ENCODE data around the gene VAX1.
"Not testable (repeated sequence)": the region's sequence is repeated elsewhere in the genome, so short reads cannot be mapped to it uniquely, and the experiment has no call there.

VAX1 gene

DNA sequence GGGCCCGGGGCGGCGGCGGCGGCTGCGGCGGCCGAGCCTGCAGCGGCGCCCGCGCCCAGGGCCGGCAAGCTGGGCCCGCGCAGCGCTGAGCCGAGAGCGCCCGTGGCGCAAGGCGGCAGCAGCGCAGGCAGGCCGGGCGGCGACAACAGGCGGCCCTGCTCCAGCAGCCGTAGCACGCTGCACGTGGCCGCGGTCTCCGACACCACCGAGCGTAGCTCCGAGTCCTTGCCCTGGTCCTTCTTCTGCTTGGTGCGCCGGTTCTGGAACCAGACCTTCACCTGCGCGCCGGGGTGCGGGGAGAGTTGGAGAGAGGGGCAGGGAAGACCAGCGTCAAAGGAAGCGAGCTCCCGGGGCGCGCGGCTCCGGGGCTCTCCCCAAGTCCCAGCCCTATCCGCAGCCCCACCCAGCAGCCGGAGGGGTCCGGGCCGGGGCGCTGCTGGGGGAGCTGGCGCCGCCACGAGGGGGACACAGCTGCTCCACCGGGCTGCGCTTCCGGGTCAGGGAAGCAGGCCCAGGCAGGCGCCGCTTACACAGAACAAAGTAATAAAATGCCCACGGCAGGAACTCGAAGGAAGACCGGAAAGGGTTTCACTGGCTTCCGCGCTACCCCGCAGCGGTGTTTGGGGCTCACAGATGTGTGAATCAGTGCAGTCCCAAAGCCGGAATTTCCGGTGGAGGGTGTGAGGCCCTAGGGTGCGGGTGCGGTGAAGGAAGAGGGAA lies 3.6 kb downstream of the VAX1 start:
- H3K36me3 ChIP-seq (ENCODE audit: control insufficient read depth, insufficient read depth, low read length), result no peaks in the 10 kb centered on the region
- peaks cover 9% of the 10 kb centered on the region for H3K4me1 ChIP-seq (ENCODE audit: control insufficient read depth, insufficient read depth, low read length, poor library complexity, severe bottlenecking)
- H3K27ac ChIP-seq (ENCODE audit: insufficient read depth, low read length, poor library complexity, severe bottlenecking), result no peak overlapping the region
- no peak for DNase-seq
- no peaks in the 10 kb centered on the region for H3K9me3 ChIP-seq (ENCODE audit: control insufficient read depth, low read length)
- H3K27me3 ChIP-seq (replicated peaks; ENCODE audit: control insufficient read depth, insufficient read depth, low read length, poor library complexity, severe bottlenecking), result peaks cover 44% of the 10 kb centered on the region
- no peak overlapping the region for H3K4me3 ChIP-seq (ENCODE audit: insufficient read depth, low read depth, low read length, poor library complexity, severe bottlenecking)

DNA sequence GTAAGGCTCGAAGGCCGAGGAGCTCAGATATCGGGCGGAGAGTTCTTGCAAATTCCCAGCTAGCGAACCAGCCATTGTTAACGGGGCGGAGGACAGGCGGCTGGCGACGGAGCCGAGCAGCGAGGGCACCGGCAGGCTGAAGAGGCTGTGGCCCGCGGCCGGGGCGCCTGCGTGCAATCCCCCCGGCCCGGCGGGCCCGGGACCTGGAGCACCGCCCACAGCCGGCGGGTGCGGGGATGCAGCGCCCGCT lies 4.1 kb downstream of the VAX1 start:
- Histone ChIP-seq H3K36me3 (ENCODE audit: control insufficient read depth, insufficient read depth, low read length) (no peaks in the 10 kb centered on the region), H3K9me3 (ENCODE audit: control insufficient read depth, low read length) (no peaks in the 10 kb centered on the region), H3K4me1 (ENCODE audit: control insufficient read depth, insufficient read depth, low read length, poor library complexity, severe bottlenecking) (peaks cover 9% of the 10 kb centered on the region), H3K27ac (ENCODE audit: insufficient read depth, low read length, poor library complexity, severe bottlenecking) (no peak overlapping the region), H3K27me3 (replicated peaks; ENCODE audit: control insufficient read depth, insufficient read depth, low read length, poor library complexity, severe bottlenecking) (peaks cover 44% of the 10 kb centered on the region), H3K4me3 (ENCODE audit: insufficient read depth, low read depth, low read length, poor library complexity, severe bottlenecking) (no peak overlapping the region)
- no peak for DNase-seq

DNA sequence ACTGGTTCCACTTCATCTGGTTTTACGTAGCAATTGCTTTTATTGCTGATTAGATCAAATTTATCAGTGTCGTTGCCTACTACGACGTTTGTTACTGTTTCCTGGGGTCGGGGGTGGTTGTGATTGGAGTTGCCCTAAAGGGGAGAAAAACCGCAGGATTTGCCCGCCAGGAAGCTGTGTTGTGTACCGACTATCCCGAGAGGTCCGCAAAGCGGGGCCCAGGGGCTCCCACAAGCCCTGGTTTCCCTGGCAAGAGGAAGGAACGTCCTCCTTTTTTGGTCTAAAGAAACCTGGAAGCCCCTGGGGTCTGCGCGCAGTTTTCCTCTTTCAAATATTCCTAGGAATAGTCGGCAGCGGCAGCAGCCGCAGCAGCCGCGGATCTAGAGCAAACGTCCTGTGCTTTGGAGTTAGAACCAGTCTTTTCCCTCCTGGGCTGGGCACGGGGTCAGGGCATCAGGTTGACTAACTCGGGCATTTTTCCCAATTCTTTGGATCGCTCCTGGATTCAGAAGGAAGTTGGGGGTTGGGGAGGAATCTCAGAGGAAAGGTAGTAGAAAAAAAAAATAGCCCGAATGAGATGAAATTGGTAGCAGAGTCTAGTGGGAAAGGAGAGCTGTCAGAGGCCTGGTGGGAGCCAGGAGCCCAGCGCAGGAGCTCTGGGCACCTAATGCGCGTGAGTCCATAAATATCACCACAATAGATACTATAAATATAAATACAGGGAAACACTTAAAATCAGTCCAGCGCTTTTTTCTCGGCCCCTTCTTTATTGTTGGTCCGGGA lies 4.6 kb downstream of the VAX1 start:
- H3K4me3 ChIP-seq (ENCODE audit: insufficient read depth, low read depth, low read length, poor library complexity, severe bottlenecking), result no peak overlapping the region
- no peak for DNase-seq
- peaks cover 41% of the 10 kb centered on the region for H3K27me3 ChIP-seq (replicated peaks; ENCODE audit: control insufficient read depth, insufficient read depth, low read length, poor library complexity, severe bottlenecking)

DNA sequence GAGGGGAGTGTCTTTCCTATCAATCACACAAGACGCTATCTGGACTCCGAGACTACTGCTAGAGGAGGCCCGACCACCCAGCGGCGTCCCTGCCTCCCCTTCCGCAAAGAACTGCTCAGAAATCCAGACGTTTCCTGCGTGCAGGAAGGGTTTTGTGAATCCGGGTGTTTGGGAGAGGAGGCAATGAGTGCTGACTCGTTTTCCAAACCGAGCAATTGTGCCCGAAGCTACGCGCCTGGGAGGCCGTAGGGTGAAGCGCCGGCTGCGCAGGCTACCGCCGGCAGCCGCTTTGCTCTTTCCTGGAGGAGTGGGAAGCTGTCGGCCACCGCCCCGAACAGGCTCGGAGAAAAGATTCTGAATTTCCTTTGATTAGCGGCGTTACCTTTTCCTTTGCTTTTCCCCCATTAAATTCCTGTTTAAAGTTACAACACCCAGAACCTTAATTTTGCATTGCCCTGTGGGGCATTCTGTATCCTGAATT lies 5.3 kb downstream of the VAX1 start:
- H3K27ac ChIP-seq (ENCODE audit: insufficient read depth, low read length, poor library complexity, severe bottlenecking), result no peak overlapping the region
- DNase-seq, result no peak

More for the DNA sequence above, 4.6 kb downstream of the VAX1 start:
- Histone ChIP-seq H3K9me3 (ENCODE audit: control insufficient read depth, low read length) (no peaks in the 10 kb centered on the region), H3K4me1 (ENCODE audit: control insufficient read depth, insufficient read depth, low read length, poor library complexity, severe bottlenecking) (peaks cover 9% of the 10 kb centered on the region), H3K27ac (ENCODE audit: insufficient read depth, low read length, poor library complexity, severe bottlenecking) (no peak overlapping the region), H3K36me3 (ENCODE audit: control insufficient read depth, insufficient read depth, low read length) (no peaks in the 10 kb centered on the region)

DNA sequence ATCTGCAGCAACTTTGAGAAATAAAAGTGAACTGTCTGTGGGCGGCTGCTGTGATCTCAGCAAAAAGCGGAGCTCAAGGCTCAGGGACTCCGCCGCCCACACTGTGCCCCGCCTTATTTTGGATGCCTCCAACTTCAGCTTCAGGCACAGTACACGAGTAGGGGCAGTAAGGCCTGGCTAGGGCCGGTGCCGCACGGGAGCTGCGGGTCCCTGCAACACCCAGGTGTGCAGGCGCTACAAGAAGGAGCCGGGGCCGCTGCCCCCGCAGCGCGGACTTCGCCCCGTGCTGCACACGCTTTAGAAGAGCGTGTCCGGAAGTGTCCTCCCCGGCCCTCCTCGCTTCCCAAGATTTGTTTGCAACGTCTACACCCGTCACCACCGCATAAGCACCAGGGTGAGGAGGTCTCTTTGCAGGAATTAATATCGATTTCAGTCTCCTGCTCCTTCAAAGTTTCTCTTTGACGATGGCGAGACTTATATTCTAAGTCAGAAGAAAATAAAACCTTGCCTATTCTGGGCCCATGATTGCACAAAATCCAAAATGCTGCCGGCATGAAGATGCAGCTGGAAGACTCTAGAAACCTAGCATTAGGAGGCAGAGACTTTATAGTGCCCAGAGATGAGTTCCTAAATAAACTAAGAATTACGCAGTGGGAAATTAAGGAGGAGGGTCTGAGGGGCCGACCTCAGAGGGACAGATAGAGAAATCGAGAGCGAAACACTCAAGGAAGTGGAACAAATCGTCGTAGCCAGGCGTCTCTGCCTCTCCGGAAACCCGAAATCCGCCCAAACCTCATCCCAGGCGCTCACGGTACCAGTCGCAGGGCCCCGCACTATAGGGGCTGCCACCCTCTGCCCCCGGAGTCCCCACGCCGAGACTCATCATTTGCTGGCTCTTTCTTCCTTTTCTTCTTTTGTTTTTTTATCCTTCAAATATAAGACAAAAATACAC lies 6.4 kb downstream of the VAX1 start:
- DNase-seq, result no peak
- Histone ChIP-seq H3K27me3 (replicated peaks; ENCODE audit: control insufficient read depth, insufficient read depth, low read length, poor library complexity, severe bottlenecking) (peaks cover 39% of the 10 kb centered on the region), H3K4me3 (ENCODE audit: insufficient read depth, low read depth, low read length, poor library complexity, severe bottlenecking) (peak overlapping the region; percentile 25), H3K36me3 (ENCODE audit: control insufficient read depth, insufficient read depth, low read length) (no peaks in the 10 kb centered on the region), H3K4me1 (ENCODE audit: control insufficient read depth, insufficient read depth, low read length, poor library complexity, severe bottlenecking) (peaks cover 9% of the 10 kb centered on the region), H3K27ac (ENCODE audit: insufficient read depth, low read length, poor library complexity, severe bottlenecking) (no peak overlapping the region), H3K9me3 (ENCODE audit: control insufficient read depth, low read length) (no peaks in the 10 kb centered on the region)

More for the DNA sequence above, 5.3 kb downstream of the VAX1 start:
- Histone ChIP-seq H3K4me3 (ENCODE audit: insufficient read depth, low read depth, low read length, poor library complexity, severe bottlenecking) (no peak overlapping the region), H3K9me3 (ENCODE audit: control insufficient read depth, low read length) (no peaks in the 10 kb centered on the region), H3K27me3 (replicated peaks; ENCODE audit: control insufficient read depth, insufficient read depth, low read length, poor library complexity, severe bottlenecking) (peaks cover 39% of the 10 kb centered on the region), H3K4me1 (ENCODE audit: control insufficient read depth, insufficient read depth, low read length, poor library complexity, severe bottlenecking) (peaks cover 9% of the 10 kb centered on the region), H3K36me3 (ENCODE audit: control insufficient read depth, insufficient read depth, low read length) (no peaks in the 10 kb centered on the region)

DNA sequence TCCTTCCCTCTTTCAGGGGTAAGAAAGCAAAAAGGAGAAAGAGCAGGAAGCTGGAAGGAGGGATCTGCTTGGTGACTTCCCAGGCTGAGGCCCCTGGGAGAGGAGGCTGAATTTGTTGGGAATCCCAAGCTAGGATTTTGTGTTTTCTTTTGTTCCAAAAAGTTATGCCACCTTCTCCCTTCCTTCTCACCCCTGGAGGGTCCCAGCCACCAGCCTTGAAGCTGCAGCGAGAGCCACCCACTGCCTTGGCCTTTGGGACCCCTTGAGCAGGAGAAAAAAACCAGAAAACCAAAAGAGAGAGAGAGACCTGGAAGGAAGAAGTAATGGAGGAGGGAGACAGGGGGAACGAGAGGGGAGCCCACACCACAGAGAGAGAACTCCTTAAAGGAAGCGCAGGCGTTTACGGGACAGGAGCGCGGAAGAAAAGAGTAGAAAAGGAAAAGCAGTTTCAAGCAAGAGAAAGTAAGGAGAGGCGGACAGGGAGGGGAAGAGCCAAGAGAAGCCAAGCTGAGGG lies 7.2 kb downstream of the VAX1 start:
- Histone ChIP-seq H3K4me3 (ENCODE audit: insufficient read depth, low read depth, low read length, poor library complexity, severe bottlenecking) (no peak overlapping the region), H3K9me3 (ENCODE audit: control insufficient read depth, low read length) (no peaks in the 10 kb centered on the region), H3K36me3 (ENCODE audit: control insufficient read depth, insufficient read depth, low read length) (no peaks in the 10 kb centered on the region), H3K4me1 (ENCODE audit: control insufficient read depth, insufficient read depth, low read length, poor library complexity, severe bottlenecking) (peaks cover 9% of the 10 kb centered on the region), H3K27ac (ENCODE audit: insufficient read depth, low read length, poor library complexity, severe bottlenecking) (no peak overlapping the region), H3K27me3 (replicated peaks; ENCODE audit: control insufficient read depth, insufficient read depth, low read length, poor library complexity, severe bottlenecking) (peaks cover 39% of the 10 kb centered on the region)
- DNase-seq, result no peak

DNA sequence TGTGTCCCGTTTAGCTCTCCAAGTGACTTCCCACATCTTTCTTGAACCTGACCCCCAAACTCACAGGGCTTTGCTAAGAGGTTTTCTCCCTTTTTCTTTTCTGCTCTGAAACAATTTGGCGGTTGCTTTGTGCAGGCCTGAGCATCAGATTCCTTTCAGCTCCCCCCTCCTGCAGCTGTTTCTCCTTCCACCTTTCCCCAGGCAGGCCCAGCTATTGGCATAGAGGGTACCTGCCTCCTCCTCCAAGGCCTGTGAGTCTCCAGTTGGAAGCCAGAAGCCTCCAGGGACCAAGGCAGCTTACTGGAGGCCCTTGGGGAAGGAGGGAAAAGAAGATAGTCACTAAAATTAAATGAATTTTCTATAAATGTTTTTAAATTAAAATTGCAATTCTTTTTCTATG lies 7.7 kb downstream of the VAX1 start:
- Histone ChIP-seq H3K4me3 (ENCODE audit: insufficient read depth, low read depth, low read length, poor library complexity, severe bottlenecking) (no peak overlapping the region), H3K27me3 (replicated peaks; ENCODE audit: control insufficient read depth, insufficient read depth, low read length, poor library complexity, severe bottlenecking) (peaks cover 39% of the 10 kb centered on the region)
- DNase-seq, result no peak

DNA sequence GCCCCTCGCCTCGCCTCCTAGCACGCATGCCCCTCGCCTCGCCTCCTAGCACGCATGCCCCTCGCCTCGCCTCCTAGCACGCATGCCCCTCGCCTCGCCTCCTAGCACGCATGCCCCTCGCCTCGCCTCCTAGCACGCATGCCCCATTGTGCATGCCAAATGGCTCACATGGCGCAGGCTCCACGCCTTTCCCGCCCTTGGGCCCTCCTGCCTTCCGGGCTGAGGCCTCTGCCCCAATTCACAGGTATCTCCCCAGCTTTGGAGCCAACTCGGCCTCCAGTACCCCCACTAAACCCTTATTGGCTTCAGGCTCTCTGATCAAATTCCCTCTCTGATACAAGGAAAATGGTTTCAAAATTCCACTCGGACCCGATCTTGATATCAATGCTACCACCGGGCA lies 11.4 kb downstream of the VAX1 start:
- peaks cover 11% of the 10 kb centered on the region for H3K27me3 ChIP-seq (replicated peaks; ENCODE audit: control insufficient read depth, insufficient read depth, low read length, poor library complexity, severe bottlenecking)
- DNase-seq; H3K36me3 ChIP-seq (ENCODE audit: control insufficient read depth, insufficient read depth, low read length); H3K4me3 ChIP-seq (ENCODE audit: insufficient read depth, low read depth, low read length, poor library complexity, severe bottlenecking); H3K4me1 ChIP-seq (ENCODE audit: control insufficient read depth, insufficient read depth, low read length, poor library complexity, severe bottlenecking); H3K27ac ChIP-seq (ENCODE audit: insufficient read depth, low read length, poor library complexity, severe bottlenecking); H3K9me3 ChIP-seq (ENCODE audit: control insufficient read depth, low read length): not testable (repeated sequence)

More for the DNA sequence above, 7.7 kb downstream of the VAX1 start:
- H3K9me3 ChIP-seq (ENCODE audit: control insufficient read depth, low read length), result no peaks in the 10 kb centered on the region
- H3K4me1 ChIP-seq (ENCODE audit: control insufficient read depth, insufficient read depth, low read length, poor library complexity, severe bottlenecking), result peaks cover 9% of the 10 kb centered on the region
- no peak overlapping the region for H3K27ac ChIP-seq (ENCODE audit: insufficient read depth, low read length, poor library complexity, severe bottlenecking)
- no peaks in the 10 kb centered on the region for H3K36me3 ChIP-seq (ENCODE audit: control insufficient read depth, insufficient read depth, low read length)

DNA sequence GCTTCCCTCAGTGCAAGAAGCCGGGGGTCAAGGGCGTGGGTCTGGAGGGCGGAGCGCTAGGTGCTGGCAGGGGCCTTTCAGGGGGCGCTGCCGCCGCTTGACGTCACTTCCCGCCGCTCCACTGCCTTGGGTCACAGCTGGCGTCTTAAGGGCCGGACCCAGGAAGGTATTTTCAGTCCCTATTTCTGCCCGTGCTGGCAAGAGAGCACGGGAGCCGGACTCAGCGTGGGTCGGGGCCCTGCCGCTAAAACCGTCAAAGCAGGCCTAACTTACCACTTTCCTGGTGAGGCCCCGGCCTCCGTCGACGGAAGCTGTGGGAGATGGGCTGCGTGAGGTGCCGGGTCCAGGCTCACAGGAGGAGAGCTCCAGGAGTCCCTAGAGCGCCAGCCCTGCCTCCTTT lies 12.0 kb downstream of the VAX1 start:
- Histone ChIP-seq H3K4me1 (ENCODE audit: control insufficient read depth, insufficient read depth, low read length, poor library complexity, severe bottlenecking) (peaks cover 2% of the 10 kb centered on the region), H3K4me3 (ENCODE audit: insufficient read depth, low read depth, low read length, poor library complexity, severe bottlenecking) (no peak overlapping the region), H3K27me3 (replicated peaks; ENCODE audit: control insufficient read depth, insufficient read depth, low read length, poor library complexity, severe bottlenecking) (peaks cover 7% of the 10 kb centered on the region), H3K9me3 (ENCODE audit: control insufficient read depth, low read length) (no peaks in the 10 kb centered on the region), H3K36me3 (ENCODE audit: control insufficient read depth, insufficient read depth, low read length) (no peaks in the 10 kb centered on the region), H3K27ac (ENCODE audit: insufficient read depth, low read length, poor library complexity, severe bottlenecking) (no peak overlapping the region)
- no peak for DNase-seq

Data from effector memory CD4-positive, alpha-beta T cell (primary cell).